Left colon (tissue), 2 donors: Measurements from ENCODE around the gene LRRIQ4. TPM values are rescaled to one million over a fixed set of nuclear protein-coding genes. Genes with fewer than 3 reads are reported as not detected.

ENCODE experiments used
- ATAC-seq: fragments of 200-7000 bp; cut with Tn5 transposase; one replicate; pipeline ENCODE4 v1.9.1; 2020; ENCODE audit warnings: mild to moderate bottlenecking, moderate library complexity
- DNase-seq, 2 donors: peaks; one replicate each; pipeline ENCODE4 v3.0.0-alpha.2; 2020
- intact Hi-C, 2 donors: fragments of 100-400 bp; cut with DNase I in 1 of 2; cut with micrococcal nuclease in 1 of 2; formaldehyde crosslinking; loops; one replicate each; pipeline versions ENCODE4 v1.11.2 to v1.14.0; 2022; cut with DNase I, micrococcal nuclease
- long read RNA-seq: library from polyadenylated mRNA; unstranded; transcript quantifications from one replicate; pipeline ENCODE4 v2.0.0, GENCODE V29; 2021
- total RNA-seq, 2 donors: library from RNA; stranded (reverse); fragmentation: NEBNext Ultra II Directional; extraction: Animal tissue kit (Norgen Biotek cat#: 25700); gene quantifications; one replicate each; pipeline ENCODE4 v1.2.1, GENCODE V29; 2021
- donor health status: DM: no; HTN: no; CAD: no.
- donor health status: DM: yes; HTN: yes; CAD: no.

Gene LRRIQ4
- under 1 TPM in 1 of 2 donors, not detected in 1; 0.22 TPM for total RNA-seq
- long read RNA-seq, result 0 reads

GRCh38 chr3:169812332-169813235, at the start of gene LRRIQ4, which contains the start of gene LRRC34:
LRRIQ4 (plus strand) TSS chr3:169812870; CDS start chr3:169821922, 9,052 bp downstream.
LRRC34 (minus strand) TSS chr3:169812904; CDS start chr3:169812548, 356 bp downstream.
- DNase-seq (peak; percentile 84), ATAC-seq (peak; percentile 88)
- intact Hi-C loops, result no loop called here

GRCh38 chr3:169764312-169764881, 48.3 kb upstream of the LRRIQ4 start:
- intact Hi-C loops, result loop anchor here in 1 of 2 donors (5.0 kb wide), 1 partner anchor 203 kb away; the partner anchor contains the start of gene SEC62
- ATAC-seq (peak; percentile 53), DNase-seq (peak; percentile 64 to 75)

- intact Hi-C loops, result loop anchor here in 1 of 2 donors (5.0 kb wide), 1 partner anchor 202 kb away; the partner anchor contains the start of gene SEC62
- peak; percentile 93 to 95 for DNase-seq
- peak; percentile 86 for ATAC-seq
Measured at GRCh38 chr3:169764882-169765612, 47.6 kb upstream of the LRRIQ4 start, which contains the start of gene TERC. TERC (minus strand) TSS chr3:169765060.

GRCh38 chr3:169769287-169770181, 43.1 kb upstream of the LRRIQ4 start, which contains the start of gene ACTRT3:
ACTRT3 (minus strand) TSS chr3:169769561; CDS start chr3:169769520, 41 bp downstream.
- DNase-seq (peak; percentile 68 to 85), ATAC-seq (peak; percentile 25)
- intact Hi-C loops, result no loop called here

GRCh38 chr3:169771497-169772304, 41.0 kb upstream of the LRRIQ4 start:
- ATAC-seq, result peak; percentile 21
- intact Hi-C loops, result no loop called here
- peak in 1 of 2 donors; percentile 56 for DNase-seq

- intact Hi-C loops, result no loop called here
- ATAC-seq (peak; percentile 48), DNase-seq (peak; percentile 76 to 77)
Measured at GRCh38 chr3:169772305-169772896, 40.3 kb upstream of the LRRIQ4 start.

GRCh38 chr3:169772897-169773816, 39.5 kb upstream of the LRRIQ4 start, which contains the start of gene MYNN:
MYNN (plus strand) TSS chr3:169773396; CDS start chr3:169774296, 900 bp downstream.
- DNase-seq (peak; percentile 91 to 95), ATAC-seq (peak; percentile 86)
- intact Hi-C loops, result no loop called here

GRCh38 chr3:169774186-169774585, 38.5 kb upstream of the LRRIQ4 start:
- intact Hi-C loops, result no loop called here
- no peak for ATAC-seq
- DNase-seq, result no peak

- no peak for ATAC-seq
- intact Hi-C loops, result no loop called here
- DNase-seq, result no peak
Measured at GRCh38 chr3:169777822-169778221, 34.8 kb upstream of the LRRIQ4 start.

GRCh38 chr3:169780742-169781141, 31.9 kb upstream of the LRRIQ4 start:
- ATAC-seq, result no peak
- intact Hi-C loops, result no loop called here
- DNase-seq, result no peak

GRCh38 chr3:169781209-169781855, 31.3 kb upstream of the LRRIQ4 start:
- DNase-seq, result no peak
- intact Hi-C loops, result no loop called here
- ATAC-seq, result peak; percentile 67

GRCh38 chr3:169787120-169787519, 25.6 kb upstream of the LRRIQ4 start:
- intact Hi-C loops, result no loop called here
- no peak for ATAC-seq
- no peak for DNase-seq

- ATAC-seq, result no peak
- intact Hi-C loops, result no loop called here
Measured at GRCh38 chr3:169787791-169788190, 24.9 kb upstream of the LRRIQ4 start.

GRCh38 chr3:169790219-169790618, 22.5 kb upstream of the LRRIQ4 start:
- intact Hi-C loops, result no loop called here
- ATAC-seq (no peak), DNase-seq (no peak)

More at GRCh38 chr3:169787791-169788190, 24.9 kb upstream of the LRRIQ4 start:
- no peak for DNase-seq
